Measurements from ENCODE around the gene ANKMY2.

GRCh38 chr7:16615228-16615627, 30.3 kb downstream of the ANKMY2 start:
- TF ChIP-seq FOXK2 (IDR thresholded peaks at IDR 0.05) (no peak), SP1 (IDR thresholded peaks at IDR 0.05) (no peak), ZNF384 (IDR thresholded peaks at IDR 0.05) (no peak), BHLHE40 (IDR thresholded peaks at IDR 0.05; ENCODE audit: borderline replicate concordance) (no peak), SUZ12 (IDR thresholded peaks at IDR 0.05) (no peak), L3MBTL2 (conservative IDR thresholded peaks at IDR 0.05) (no peak), FOXM1 (IDR thresholded peaks at IDR 0.05; ENCODE audit: borderline replicate concordance) (no peak), FOXA1 (IDR thresholded peaks at IDR 0.05) (no peak), TARDBP (IDR thresholded peaks at IDR 0.05) (no peak), LEF1 (IDR thresholded peaks at IDR 0.05; ENCODE audit: borderline replicate concordance) (no peak), ELF4 (IDR thresholded peaks at IDR 0.05) (no peak)

Data from HEK293T (cell line).